ENCODE results near the gene GBGT1.

Gene GBGT1

DNA sequence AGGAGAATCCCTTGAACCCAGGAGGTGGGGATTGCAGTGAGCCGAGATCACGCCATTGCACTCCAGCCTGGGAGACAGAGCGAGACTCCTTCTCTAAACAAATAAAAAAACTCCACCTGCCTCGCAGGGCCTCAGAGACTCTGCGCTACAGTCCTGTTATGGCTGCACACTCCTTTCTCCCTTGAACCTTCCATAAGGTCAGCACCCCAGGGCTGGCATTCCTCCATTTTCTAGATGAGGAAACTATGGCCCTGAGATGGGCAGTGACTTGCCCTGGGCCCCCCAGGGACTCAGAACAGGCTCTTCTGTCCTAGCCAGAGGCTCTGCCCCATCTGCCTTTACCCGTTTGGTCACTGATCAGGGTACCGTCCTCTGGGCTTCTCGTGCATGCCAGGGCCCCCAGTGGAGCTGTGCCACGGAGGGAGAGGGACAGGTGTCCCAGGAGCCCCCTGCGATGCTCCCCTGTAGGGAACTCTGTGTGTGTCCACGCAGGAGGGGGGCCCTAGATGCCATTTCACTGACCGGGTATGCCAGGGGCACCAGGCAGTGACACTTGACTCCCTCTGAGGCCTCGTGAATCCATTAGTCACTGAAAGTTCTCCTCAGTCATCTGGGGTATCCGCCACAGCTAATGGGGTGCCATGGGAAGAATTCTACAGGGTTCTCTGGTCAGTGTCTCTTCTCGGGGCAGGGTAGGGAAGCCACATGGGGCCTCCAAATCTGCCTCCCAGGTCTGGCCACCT, 58.8 kb downstream of the GBGT1 start:
- H3K4me3 ChIP-seq (ENCODE audit: low read length), result no peak overlapping the region
- no peaks in the 10 kb centered on the region for H3K9me3 ChIP-seq (ENCODE audit: low read length)
- H3K36me3 ChIP-seq (ENCODE audit: insufficient read depth, low read length), result peaks cover 88% of the 10 kb centered on the region
- H3K4me1 ChIP-seq (ENCODE audit: insufficient read depth, low read length), result no peaks in the 10 kb centered on the region
- no peaks in the 10 kb centered on the region for H3K27me3 ChIP-seq (ENCODE audit: insufficient read depth, low read length)
- no peak overlapping the region for H2AFZ ChIP-seq (ENCODE audit: low read depth, low read length)

- Histone ChIP-seq H3K36me3 (ENCODE audit: insufficient read depth, low read length) (peaks cover 90% of the 10 kb centered on the region), H3K4me1 (ENCODE audit: insufficient read depth, low read length) (no peaks in the 10 kb centered on the region), H3K9me3 (ENCODE audit: low read length) (peaks cover 3% of the 10 kb centered on the region), H2AFZ (ENCODE audit: low read depth, low read length) (no peak overlapping the region), H3K27me3 (ENCODE audit: insufficient read depth, low read length) (no peaks in the 10 kb centered on the region), H3K4me3 (ENCODE audit: low read length) (no peak overlapping the region)
Observed at GRCh38 chr9:133103987-133104505, 59.7 kb downstream of the GBGT1 start.

GRCh38 chr9:133103183-133103986, 60.3 kb downstream of the GBGT1 start:
- peaks cover 9% of the 10 kb centered on the region for H3K9me3 ChIP-seq (ENCODE audit: low read length)
- H3K4me1 ChIP-seq (ENCODE audit: insufficient read depth, low read length), result no peaks in the 10 kb centered on the region
- H2AFZ ChIP-seq (ENCODE audit: low read depth, low read length), result no peak overlapping the region
- peaks cover 92% of the 10 kb centered on the region for H3K36me3 ChIP-seq (ENCODE audit: insufficient read depth, low read length)
- no peak overlapping the region for H3K4me3 ChIP-seq (ENCODE audit: low read length)
- no peaks in the 10 kb centered on the region for H3K27me3 ChIP-seq (ENCODE audit: insufficient read depth, low read length)

All from neuron (in vitro differentiated cells).